K562 (cell line): ENCODE data around the gene DIS3L2. TPM values are rescaled to one million over a fixed set of nuclear protein-coding genes. Genes with fewer than 3 reads are reported as not detected.

Experiments
- ATAC-seq: fragments of 200-7000 bp; cut with Tn5 transposase; 3 replicates; pipeline ENCODE4 v1.9.1; 2020; ENCODE audit warnings: moderate library complexity
- BruUV-seq: library from RNA; stranded (reverse); fragments of 400-500 nt; replicated peaks from 2 replicates; lab custom pipeline; 2021; lab: Mats Ljungman, UMichigan
- CTCF ChIA-PET: fragments of 300-600 bp; formaldehyde crosslinking; extraction: SDS; loops from one replicate; lab custom pipeline; 2021; ENCODE audit warnings: low intra/inter-chr PET ratio; lab: Yijun Ruan, JAX
- POLR2A ChIA-PET: fragments of 300-600, 350-650 bp; sonication (Branson Sonifier 250); formaldehyde crosslinking; extraction: SDS; loops from one replicate; lab custom pipeline; 2021; ENCODE audit warnings: antibody characterized with exemption, inconsistent platforms; lab: Yijun Ruan, JAX
- DNase-seq, 4 experiments: peaks; one replicate each; pipeline versions ENCODE4 v3.0.0 to v3.0.0-alpha.2; 2011 to 2018; ENCODE audit warnings: low spot score in 3 of 4, mixed read lengths in 3 of 4; ENCODE audit errors: extremely low read depth in 1 of 4
- FAIRE-seq: peaks from 2 replicates; lab custom pipeline; 2011; peaks lifted over from hg19 to GRCh38; lab: Jason Lieb, UNC
- H2AFZ ChIP-seq: 2 replicates; pipeline ENCODE4 v1.6.0; 2011; ENCODE audit warnings: low read depth, low read length, control low read depth, inconsistent platforms
- H3K27ac ChIP-seq: fragments of 200-600 bp; 3 replicates; pipeline ENCODE4 v1.8.0; 2011; ENCODE audit warnings: low read depth, mild to moderate bottlenecking, control low read depth, inconsistent platforms, low read length, moderate library complexity, mixed read lengths; ENCODE audit errors: extremely low read depth
- H3K27me3 ChIP-seq, 2 experiments: fragments of 300-600 bp in 1 of 2; 2 replicates in 1 of 2; 3 replicates in 1 of 2; pipeline versions ENCODE4 v1.6.0 to v1.8.0; 2011; ENCODE audit warnings: inconsistent platforms in 2 of 2, low read length in 2 of 2, mild to moderate bottlenecking in 1 of 2, mixed read lengths in 1 of 2, moderate library complexity in 1 of 2; ENCODE audit not compliant: control insufficient read depth in 2 of 2, insufficient read depth in 2 of 2
- H3K36me3 ChIP-seq: fragments of 300-600 bp; 3 replicates; pipeline ENCODE4 v1.8.0; 2011; ENCODE audit warnings: mild to moderate bottlenecking, low read length, inconsistent platforms; ENCODE audit not compliant: control insufficient read depth, insufficient read depth
- H3K4me1 ChIP-seq, 2 experiments: fragments of 200-600 bp in 1 of 2; replicated peaks in 1 of 2; 2 replicates in 1 of 2; 3 replicates in 1 of 2; pipeline versions ENCODE4 v1.5.1 to v1.8.0; 2011; ENCODE audit warnings: inconsistent platforms in 2 of 2, low read length in 2 of 2, mild to moderate bottlenecking in 1 of 2, mixed read lengths in 1 of 2, moderate library complexity in 1 of 2; ENCODE audit not compliant: control insufficient read depth in 2 of 2, insufficient read depth in 2 of 2
- H3K4me2 ChIP-seq: 2 replicates; pipeline ENCODE4 v1.6.1; 2011; ENCODE audit warnings: low read length, control low read depth, inconsistent platforms, mixed read lengths; ENCODE audit not compliant: insufficient read depth
- H3K4me3 ChIP-seq: fragments of 200-600 bp; sonication (generic), shearing (Covaris generic); 2 replicates; pipeline ENCODE4 v1.5.1; 2016; ENCODE audit warnings: control low read depth, inconsistent platforms
- H3K79me2 ChIP-seq: fragments of 200-600 bp; 3 replicates; pipeline ENCODE4 v1.8.0; 2011; ENCODE audit warnings: low read length, inconsistent platforms; ENCODE audit not compliant: control insufficient read depth, insufficient read depth
- H3K9ac ChIP-seq, 2 experiments: 2 replicates each; pipeline versions ENCODE4 v1.6.0 to v1.6.1; 2011; ENCODE audit warnings: low read depth in 2 of 2, low read length in 2 of 2, control low read depth in 1 of 2, inconsistent platforms in 1 of 2, mild to moderate bottlenecking in 1 of 2, mixed read lengths in 1 of 2; ENCODE audit not compliant: insufficient read depth in 1 of 2
- H3K9me1 ChIP-seq: one replicate; pipeline ENCODE4 v1.6.0; 2011; ENCODE audit warnings: inconsistent platforms, mild to moderate bottlenecking, low read length, moderate library complexity; ENCODE audit not compliant: control insufficient read depth, insufficient read depth
- H3K9me3 ChIP-seq: replicated peaks from 2 replicates; pipeline ENCODE4 v1.5.1; 2011; ENCODE audit warnings: low read depth, low read length, inconsistent platforms; ENCODE audit not compliant: control insufficient read depth, insufficient read depth
- H4K20me1 ChIP-seq: replicated peaks from 2 replicates; pipeline ENCODE4 v1.6.1; 2011; ENCODE audit warnings: low read length, inconsistent platforms, mixed read lengths; ENCODE audit not compliant: control insufficient read depth, insufficient read depth
- CREB1 ChIP-seq, 2 experiments: sonication (generic) in 1 of 2; formaldehyde crosslinking in 1 of 2; IDR thresholded peaks; 2 replicates each; pipeline versions ENCODE4 v1.6.1 to v1.8.0; 2012 to 2022; ENCODE audit warnings: inconsistent platforms in 1 of 2, mild to moderate bottlenecking in 1 of 2, missing genetic modification reagents in 1 of 2, moderate library complexity in 1 of 2
- CREBBP ChIP-seq: IDR thresholded peaks from one replicate; pipeline ENCODE4 v1.6.1; 2012; ENCODE audit warnings: low read depth, mild to moderate bottlenecking, control low read depth, inconsistent platforms, low read length
- KLF16 ChIP-seq: IDR thresholded peaks from 2 replicates; pipeline ENCODE4 v1.6.1; 2016; ENCODE audit warnings: antibody characterized with exemption
- RNF2 ChIP-seq: sonication (generic); IDR thresholded peaks from 2 replicates; pipeline ENCODE4 v1.6.1; 2016
- THAP12 ChIP-seq: fragments of 250-450 bp; sonication (Bioruptor Pico); IDR thresholded peaks from 2 replicates; pipeline ENCODE4 v1.9.0; 2021; ENCODE audit warnings: mild to moderate bottlenecking, inconsistent platforms
- ZFP36 ChIP-seq: fragments of 150-350 bp; IDR thresholded peaks from 2 replicates; pipeline ENCODE4 v1.6.1; 2018; ENCODE audit warnings: low read length, low read depth; ENCODE audit not compliant: partially characterized antibody
- ZNF253 ChIP-seq: fragments of 250-450 bp; sonication (Bioruptor Pico); conservative IDR thresholded peaks from 2 replicates; pipeline ENCODE4 v1.6.1; 2021; ENCODE audit warnings: mild to moderate bottlenecking
- ZNF436 ChIP-seq: fragments of 250-450, 450-650 bp; sonication (Bioruptor Pico); formaldehyde crosslinking; IDR thresholded peaks from 2 replicates; pipeline ENCODE4 v1.7.0; 2020; ENCODE audit warnings: mild to moderate bottlenecking
- WGBS: fragments of 100-300 bp; shearing (Covaris generic); methylation state at CpG from one replicate; pipeline ENCODE4 v1.1.6; 2016; ENCODE audit warnings: low coverage, mixed read lengths; ENCODE audit not compliant: insufficient coverage; ENCODE audit errors: missing lambda C conversion rate; 5-methylcytosine and 5-hydroxymethylcytosine counted together
- in situ Hi-C: fragments of 300-500 bp; cut with MboI; formaldehyde crosslinking; loops from 4 replicates; pipeline ENCODE4 v1.15.0; 2018; ENCODE audit warnings: inconsistent platforms, mixed read lengths
- intact Hi-C: fragments of 100-400 bp; cut with micrococcal nuclease; formaldehyde crosslinking; loops from 2 replicates; pipeline ENCODE4 v1.14.2; 2022
- polyA plus RNA-seq, 8 experiments: library from polyadenylated mRNA; depleted of rRNA in 4 of 8; stranded (reverse) in 5 of 8; unstranded in 3 of 8; fragments of >200 nt; fragmentation: Nextera tagmentation in 2 of 8; fragmentation: Illumina TruSeq in 1 of 8; extraction: Ambion mirVana in 2 of 8; extraction: Trizol in 1 of 8; gene quantifications; 2 replicates each; pipeline versions ENCODE4 v1.2.1 to v1.2.3, GENCODE V29; 2011 to 2014; ENCODE audit warnings: inconsistent platforms in 1 of 8, missing spikeins in 1 of 8
- total RNA-seq, 7 experiments: library from RNA; depleted of rRNA in 6 of 7; stranded (reverse); fragments of >200 nt in 6 of 7; fragmentation: Illumina TruSeq in 2 of 7; extraction: Trizol in 2 of 7; gene quantifications; 2 replicates each; pipeline versions ENCODE4 v1.2.1 to v1.2.3, GENCODE V29; 2011 to 2021; ENCODE audit warnings: low replicate concordance in 1 of 7

Gene DIS3L2
- total and polyA plus RNA-seq, 9 of the 15 experiments (the other 6 are each of a cell fraction or from before 2014, with no cell fraction given), result 1.5 to 19.2 (median 11.2) TPM

GRCh38 chr2:232286001-232286868 is 324.7 kb downstream of the DIS3L2 start:
- Histone ChIP-seq H3K27me3 (no peaks in the 10 kb centered on the region), H3K9me3 (no peaks in the 10 kb centered on the region), H4K20me1 (no peaks in the 10 kb centered on the region), H3K4me1 (no peaks in the 10 kb centered on the region)
- POLR2A ChIA-PET, result no interaction called here
- no peak for ATAC-seq
- no peak for FAIRE-seq
- no peak for TF ChIP-seq RNF2
- TF ChIP-seq KLF16, result no peak
- no peak for TF ChIP-seq ZFP36
- TF ChIP-seq ZNF436 (CRISPR knock-in tag), result no peak
- no peak for TF ChIP-seq THAP12 (CRISPR knock-in tag)
- no peak for TF ChIP-seq CREB1 (IDR thresholded peaks at IDR 0.05)
- no peak for TF ChIP-seq CREB1 (CRISPR knock-in tag; IDR thresholded peaks at IDR 0.05)
- TF ChIP-seq ZNF253 (CRISPR knock-in tag), result no peak
- TF ChIP-seq CREBBP, result no peak
- TF ChIP-seq, all 486 proteins: peak for 0
- H2AFZ ChIP-seq, result no peak overlapping the region
- CTCF ChIA-PET, result interaction anchor here (0.8 kb wide), 1 partner anchor 361 kb away, joined by 3 read pairs; no protein-coding TSS in a partner anchor
- no peaks in the 10 kb centered on the region for H3K9me1 ChIP-seq
- intact Hi-C loops (no loop called here), in situ Hi-C loops (no loop called here)
- H3K36me3 ChIP-seq, result no peaks in the 10 kb centered on the region
- H3K4me2 ChIP-seq, result no peak overlapping the region
- no TSS peak for BruUV-seq
- DNase-seq, result no peak
- no peak overlapping the region for H3K4me3 ChIP-seq
- no peak overlapping the region for H3K27ac ChIP-seq
- 53% methylated on average over 4 of the region's 5 CpGs for WGBS
- H3K79me2 ChIP-seq, result no peaks in the 10 kb centered on the region
- H3K9ac ChIP-seq, result no peak overlapping the region
